NCI-H526 (cell line): ENCODE data around the gene ASB15.

Source experiments
- DNase-seq, 2 experiments: peaks; one replicate each; lab custom pipeline; 2025; lab: John Stamatoyannopoulos, UW

The ASB15 gene

DNA sequence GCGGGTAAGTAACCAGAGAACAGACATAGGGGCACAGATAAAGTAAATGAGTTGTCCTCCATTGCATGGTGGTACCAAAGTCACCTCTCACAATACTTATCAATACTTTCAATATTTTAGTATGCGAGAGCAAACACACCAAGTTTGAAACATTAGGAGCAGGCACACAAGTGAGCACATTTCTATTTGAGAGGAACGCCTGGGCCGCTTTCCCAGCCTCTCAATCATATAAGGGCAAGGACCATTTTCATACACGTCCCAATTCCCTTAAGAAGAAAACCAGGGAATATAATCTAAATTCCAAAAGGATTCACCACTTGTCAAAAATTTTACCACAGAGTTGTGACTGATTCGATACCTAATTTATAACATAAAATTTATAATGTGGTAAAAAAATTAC lies 61.6 kb downstream of the ASB15 start:
- no peak for DNase-seq

DNA sequence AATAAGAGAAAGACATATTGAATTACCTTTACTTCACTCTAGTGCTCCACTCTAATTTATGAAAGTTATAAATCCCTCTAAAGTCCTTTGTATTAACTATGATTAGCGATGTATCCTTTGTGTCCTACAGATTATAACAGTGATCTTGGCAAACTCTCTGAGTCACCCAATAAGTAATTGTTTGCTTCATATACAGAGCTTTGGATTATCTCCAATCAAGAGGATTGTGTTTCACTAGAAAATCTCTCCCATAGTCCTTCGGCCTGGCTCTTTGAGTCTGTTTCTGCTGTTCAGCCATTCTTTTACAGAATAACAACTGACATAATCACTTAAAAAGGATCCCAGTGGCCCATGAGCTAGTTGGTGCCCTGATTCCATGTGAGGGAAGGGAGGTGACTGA lies 63.5 kb downstream of the ASB15 start:
- DNase-seq: no peak

DNA sequence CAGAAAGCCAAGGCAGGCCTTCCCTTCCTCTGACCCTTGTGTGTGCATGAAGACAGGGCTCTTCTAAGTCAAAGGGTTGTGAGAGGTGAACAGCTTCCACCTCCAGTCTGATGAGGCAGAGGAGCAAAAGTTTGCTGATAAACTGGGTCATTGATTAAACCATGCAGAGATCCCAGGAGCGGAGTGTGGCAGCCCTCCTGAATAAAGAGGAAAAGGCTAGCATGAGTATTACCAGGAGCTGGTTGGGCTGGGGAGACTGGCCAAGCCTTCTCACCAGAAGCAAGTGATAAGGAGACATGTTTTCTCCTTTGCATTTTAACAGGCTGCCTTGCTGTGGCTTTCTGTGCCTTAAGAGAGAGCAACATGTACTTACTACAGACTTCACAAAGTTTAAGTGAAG lies 64.3 kb downstream of the ASB15 start:
- DNase-seq: no peak

DNA sequence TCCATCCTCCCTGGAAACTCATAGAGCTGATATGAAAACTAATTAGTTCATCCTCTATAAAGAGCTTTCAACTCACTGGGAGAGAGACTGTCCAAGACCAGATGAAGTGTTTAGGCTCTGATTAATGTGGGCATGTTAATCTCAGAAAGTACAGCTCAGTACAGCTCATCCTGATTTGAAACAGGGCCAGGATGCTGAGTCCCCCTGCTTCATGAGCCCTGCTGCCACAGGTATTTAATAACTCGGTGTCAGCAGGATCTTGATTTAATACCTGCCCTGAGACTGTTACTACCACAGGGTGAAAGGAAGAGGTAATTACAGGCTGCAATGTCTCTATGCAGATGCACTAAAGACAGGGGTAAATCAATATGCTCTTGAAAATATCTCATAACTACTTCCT lies 64.9 kb downstream of the ASB15 start:
- no peak for DNase-seq

DNA sequence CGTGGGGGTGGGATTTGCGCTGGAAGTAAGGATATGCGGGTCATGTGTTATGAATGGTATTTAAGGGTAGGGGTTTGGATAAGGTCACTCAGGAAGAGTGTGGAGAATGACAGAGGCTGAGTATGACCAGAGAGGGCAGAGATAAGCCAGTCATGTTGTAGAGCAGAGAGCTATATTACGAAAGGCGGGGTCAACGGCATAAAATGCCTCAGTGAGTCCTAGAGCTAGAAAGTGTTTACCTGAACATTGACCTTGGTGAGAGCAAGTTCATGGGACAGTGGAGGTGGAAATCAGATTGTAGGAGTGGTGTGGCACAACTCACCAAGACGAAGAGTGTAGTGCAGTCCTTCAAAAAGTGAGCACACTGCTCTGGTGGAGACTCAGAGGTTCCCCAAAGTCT lies 67.9 kb downstream of the ASB15 start:
- no peak for DNase-seq

DNA sequence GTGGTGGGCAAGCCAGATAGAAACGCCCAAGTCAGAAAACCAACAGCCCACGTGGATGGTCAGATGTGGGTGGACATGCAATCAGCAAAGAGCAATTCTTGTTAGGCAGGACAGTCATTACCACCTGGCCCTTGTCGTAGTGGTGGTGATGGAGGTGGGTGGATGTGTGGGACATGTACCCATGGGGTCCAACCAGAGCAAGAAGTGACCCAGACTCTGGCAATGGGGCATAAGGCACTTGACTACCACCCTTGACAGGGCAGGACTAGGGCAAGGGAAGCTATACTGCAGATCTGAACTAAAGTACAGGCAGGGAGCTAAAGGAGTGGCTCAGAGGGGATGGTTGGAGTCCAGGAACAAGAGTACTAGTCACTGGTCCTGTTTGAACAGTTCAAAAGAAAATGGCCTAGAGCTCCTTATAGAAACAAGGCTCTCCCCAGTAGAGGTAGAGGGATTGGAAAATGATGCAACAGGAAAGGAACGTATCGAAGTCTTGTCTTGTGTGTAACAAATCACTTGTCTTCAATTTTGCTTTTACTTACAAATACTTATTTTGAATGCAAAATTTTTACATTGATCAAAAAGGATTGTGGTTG lies 71.6 kb downstream of the ASB15 start:
- DNase-seq: no peak

DNA sequence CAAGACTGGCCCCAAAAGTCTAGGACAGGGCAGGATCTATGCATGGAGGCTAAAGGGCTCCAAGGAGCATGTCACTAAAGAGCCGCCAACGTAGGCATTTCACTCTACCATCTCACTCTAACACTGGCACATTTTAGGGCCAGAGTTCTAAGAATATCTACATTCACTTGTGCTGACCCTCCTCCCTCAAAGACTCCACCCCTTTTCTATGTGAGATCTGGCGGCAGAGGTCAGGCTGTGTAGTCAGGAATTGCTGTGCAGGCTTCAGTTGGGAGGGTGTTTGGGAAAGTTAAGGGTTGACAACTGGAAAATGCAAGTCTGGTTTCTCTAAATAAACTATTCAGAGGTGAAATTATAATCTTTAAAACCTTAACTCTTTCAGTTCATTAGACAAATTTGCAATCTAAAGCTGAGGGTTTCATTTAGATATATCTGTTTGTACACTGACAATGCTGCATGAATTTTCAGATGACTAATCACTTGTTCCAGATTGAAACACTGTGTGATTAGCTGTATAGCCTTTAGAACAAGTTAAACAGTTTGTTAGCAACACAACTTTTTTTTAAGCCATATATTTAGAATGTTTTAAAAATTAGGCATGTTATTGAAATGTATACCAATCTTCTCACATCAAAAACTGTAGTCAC lies 72.3 kb downstream of the ASB15 start:
- DNase-seq: no peak

DNA sequence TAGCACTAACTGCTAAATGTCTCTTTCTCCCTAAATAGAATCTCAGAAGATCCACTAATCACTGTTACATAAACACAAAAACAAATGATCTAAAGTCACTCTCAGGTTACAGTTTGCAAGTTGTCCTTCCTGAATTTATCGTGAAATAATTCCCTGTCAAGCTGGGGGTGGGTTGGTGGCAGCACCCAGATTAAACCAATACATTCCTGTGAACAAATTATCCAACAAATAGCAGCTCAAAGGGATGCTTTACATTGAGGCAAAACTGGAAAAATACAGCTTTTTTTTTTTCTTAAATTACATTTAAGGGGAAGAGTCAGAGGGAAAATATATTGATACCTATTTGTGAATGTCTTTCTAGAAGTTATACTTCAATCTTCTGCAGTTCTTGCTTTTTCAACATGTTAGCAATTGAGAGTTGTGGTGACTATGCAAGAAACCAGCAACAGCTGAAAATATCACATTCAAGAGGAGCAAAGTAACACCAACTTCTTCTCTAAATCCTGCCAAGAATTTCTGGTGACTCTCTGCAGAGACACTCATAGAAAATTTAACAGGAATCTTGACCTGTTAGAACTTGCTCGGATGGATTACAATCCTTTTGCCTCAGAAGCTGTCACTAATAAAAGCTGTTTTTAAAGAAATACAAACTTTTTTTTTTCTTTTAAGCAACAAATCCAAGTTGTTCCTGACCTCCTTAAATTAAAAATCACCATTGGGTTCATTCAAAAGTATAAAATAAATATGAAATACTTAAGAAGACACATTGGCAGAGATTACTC lies 73.0 kb downstream of the ASB15 start:
- no peak for DNase-seq

DNA sequence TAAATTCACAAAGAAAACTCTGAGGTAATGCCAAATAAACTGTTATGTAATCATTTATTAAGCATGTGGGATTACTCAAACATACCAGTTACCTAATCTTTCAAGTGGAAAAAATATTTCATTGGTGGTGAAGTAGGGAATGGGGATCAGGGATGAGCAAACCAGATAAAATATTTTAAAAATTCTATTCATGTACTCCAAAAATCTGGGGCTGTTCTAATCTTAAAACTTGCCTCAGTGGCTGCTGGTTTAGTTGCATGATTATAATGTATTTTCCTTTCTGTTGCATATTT lies 73.5 kb downstream of the ASB15 start:
- DNase-seq: no peak

DNA sequence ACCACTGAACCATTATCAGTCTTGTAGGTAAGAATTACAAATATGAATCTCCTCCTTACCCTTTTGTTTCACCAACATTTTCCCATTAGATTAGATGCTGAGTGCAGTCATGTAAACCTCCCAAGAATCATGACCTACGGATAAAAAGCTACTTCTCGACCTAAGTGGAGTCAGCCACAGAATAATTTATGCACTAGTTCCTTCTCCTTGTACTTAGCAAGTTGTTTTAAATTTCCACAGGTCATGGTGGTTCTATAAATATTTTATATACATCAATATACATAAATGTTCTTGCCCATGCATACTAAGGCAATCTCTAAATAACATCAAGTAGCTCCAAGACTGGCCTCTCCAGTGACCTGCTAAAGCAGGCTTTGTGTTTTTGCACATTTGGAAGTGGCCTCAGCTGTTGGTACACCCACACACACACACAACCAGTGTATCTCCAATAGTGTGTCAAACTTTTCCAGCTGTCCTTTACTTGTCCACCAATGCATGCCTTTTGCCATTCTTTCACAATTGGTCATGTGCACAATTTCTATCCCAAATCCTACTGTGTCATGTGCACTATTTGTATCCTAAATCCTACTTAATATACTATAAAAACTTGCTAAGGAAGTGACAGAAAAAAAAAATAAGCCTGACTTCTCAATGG lies 75.6 kb downstream of the ASB15 start:
- DNase-seq: no peak

DNA sequence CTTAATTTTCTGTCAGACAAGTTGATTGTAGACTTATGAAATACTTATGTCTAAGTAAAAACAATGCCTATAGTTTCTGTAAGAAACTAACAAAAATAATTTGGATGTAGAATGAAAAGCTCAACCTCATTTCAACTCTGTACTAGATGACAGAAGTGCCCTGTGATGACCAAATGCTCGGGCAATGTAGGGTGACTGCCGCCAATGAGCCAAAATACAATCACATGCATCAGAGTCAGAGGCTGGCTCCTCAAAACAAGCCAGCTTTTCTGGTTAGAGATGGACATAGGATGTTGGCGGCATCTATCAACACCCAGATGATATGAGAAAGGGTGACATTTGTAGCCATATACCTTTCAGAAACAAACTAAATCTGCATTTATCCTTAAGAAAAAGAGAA lies 78.0 kb downstream of the ASB15 start:
- DNase-seq: no peak

DNA sequence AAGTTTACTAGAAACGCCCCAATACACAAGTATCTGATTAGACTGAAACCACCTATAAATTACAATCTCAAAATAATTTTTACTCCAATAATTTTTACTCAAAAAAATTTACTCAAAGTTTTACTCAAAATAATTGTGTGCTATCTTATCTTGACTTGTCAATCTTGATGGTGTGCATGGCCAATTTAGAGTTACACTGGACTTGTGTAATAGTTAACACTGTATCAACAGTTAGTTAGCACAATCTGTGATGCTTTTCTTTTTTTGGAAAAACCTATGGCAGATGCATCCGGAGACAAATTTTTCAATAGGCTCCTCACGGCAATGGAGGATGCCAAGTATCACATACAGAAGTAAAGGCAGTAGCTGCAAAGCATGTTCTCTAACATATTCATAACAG lies 79.0 kb downstream of the ASB15 start:
- DNase-seq: no peak

DNA sequence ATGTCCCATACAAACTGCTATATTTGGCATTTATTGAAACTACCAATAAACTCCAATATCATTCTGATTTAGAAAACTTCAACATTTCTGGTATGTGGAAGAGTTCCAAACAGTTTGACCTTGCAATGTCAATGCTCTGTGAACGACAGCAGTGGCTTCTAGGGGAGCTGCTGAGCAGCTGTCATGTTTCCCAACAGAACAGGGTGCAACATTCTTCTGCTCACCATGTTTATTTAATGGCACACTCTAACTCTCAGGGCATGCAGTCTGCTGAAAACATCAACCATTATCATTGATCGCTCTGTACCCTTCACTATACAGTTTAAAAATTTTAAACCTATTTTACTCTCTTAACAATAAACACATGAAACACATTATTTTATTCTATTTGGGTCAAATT lies 79.9 kb downstream of the ASB15 start:
- DNase-seq: no peak

DNA sequence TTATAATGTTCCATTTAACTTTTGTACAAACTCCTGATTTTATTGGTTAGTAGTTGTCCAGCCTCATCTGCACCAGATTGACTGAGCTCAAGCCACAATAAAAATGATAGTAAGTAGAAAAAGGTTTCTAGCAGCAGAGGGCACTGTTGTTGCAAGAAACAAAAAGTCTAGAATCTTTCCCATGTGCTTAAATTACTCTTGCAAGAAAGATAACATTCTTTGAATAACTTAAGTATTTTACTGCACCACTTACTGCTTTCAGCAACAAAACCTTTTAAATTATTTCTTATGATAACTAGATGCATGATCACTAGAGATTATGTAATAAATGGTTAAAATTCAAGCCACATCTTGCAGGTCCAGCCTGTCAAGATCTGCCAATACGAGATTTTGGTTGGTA lies 81.1 kb downstream of the ASB15 start:
- peak; percentile 52 to 71 for DNase-seq

DNA sequence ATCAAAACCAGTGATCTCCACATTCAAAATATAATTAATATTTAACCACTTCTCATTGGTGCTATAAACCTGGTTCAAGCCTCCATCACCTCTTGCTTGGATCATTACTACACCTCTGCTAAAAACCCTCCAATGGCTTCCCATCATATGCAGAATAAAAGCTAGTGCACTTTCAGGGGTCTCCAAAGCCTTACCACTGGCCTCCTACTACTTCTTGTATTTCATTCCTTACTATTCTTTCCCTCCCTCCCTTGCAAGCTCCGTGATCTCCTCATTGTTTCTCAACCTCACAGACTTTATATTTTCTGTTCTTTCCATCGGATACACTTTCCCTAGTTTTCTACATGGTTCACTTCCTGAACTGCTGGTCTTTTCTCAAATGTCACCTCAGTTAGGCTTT lies 85.5 kb downstream of the ASB15 start:
- no peak for DNase-seq

DNA sequence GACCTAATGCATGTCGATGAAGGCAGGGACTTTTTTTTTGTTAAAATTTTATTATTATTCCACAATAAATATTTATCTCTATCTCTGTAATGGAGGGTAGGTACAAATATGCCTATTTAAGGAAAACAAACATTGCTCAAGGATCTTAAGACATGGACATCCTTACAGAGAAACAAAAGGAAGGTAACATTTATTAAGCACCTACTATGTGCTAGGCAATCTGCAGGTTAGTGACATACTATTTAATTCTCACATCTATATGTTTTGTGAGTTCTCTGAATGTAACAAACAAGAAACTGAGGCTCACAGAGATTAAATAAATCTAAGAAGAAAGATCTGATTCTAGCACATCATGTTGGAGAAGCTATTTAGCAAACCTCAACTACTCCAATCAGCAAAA lies 86.1 kb downstream of the ASB15 start:
- no peak for DNase-seq
